ENCODE measurements around the gene ZNF197.

The ZNF197 gene

DNA sequence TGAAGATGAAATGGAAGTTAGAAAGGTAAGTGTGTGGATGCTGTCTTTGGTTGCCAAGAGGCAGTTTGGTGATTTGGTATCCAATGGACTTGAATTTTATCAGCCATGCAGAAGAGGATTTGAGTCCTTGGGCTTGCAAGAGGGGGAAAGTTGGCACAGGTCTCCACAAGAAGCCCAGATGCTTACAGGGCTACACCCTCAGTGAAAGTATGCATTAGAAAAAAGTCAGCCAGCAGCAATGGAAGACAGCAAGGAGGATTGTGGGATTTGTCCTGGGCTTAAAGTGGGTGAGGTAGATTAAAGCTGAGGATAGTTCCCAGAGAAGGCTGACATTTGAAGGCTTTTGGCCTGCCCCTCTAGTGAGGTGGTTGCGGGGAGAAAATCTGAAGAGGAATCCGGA lies 23.1 kb upstream of the ZNF197 start:
- TF ChIP-seq, protein P1, sequence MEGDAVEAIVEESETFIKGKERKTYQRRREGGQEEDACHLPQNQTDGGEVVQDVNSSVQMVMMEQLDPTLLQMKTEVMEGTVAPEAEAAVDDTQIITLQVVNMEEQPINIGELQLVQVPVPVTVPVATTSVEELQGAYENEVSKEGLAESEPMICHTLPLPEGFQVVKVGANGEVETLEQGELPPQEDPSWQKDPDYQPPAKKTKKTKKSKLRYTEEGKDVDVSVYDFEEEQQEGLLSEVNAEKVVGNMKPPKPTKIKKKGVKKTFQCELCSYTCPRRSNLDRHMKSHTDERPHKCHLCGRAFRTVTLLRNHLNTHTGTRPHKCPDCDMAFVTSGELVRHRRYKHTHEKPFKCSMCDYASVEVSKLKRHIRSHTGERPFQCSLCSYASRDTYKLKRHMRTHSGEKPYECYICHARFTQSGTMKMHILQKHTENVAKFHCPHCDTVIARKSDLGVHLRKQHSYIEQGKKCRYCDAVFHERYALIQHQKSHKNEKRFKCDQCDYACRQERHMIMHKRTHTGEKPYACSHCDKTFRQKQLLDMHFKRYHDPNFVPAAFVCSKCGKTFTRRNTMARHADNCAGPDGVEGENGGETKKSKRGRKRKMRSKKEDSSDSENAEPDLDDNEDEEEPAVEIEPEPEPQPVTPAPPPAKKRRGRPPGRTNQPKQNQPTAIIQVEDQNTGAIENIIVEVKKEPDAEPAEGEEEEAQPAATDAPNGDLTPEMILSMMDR (IDR thresholded peaks at IDR 0.05; ENCODE audit: control insufficient read depth, insufficient read depth, low read depth, low read length, missing control alignments) = no peak
- no peak for DNase-seq (ENCODE audit: low read depth)
- no peak overlapping the region for H3K4me3 ChIP-seq (ENCODE audit: control insufficient read depth, low read depth, low read length)

- TF ChIP-seq, protein P1 (IDR thresholded peaks at IDR 0.05; ENCODE audit: control insufficient read depth, insufficient read depth, low read depth, low read length, missing control alignments) = no peak
- H3K4me3 ChIP-seq (ENCODE audit: control insufficient read depth, low read depth, low read length) = no peak overlapping the region
- DNase-seq (ENCODE audit: low read depth) = no peak
These were observed 12.2 kb upstream of the ZNF197 start for GRCh38 chr3:44612678-44613077.

DNA sequence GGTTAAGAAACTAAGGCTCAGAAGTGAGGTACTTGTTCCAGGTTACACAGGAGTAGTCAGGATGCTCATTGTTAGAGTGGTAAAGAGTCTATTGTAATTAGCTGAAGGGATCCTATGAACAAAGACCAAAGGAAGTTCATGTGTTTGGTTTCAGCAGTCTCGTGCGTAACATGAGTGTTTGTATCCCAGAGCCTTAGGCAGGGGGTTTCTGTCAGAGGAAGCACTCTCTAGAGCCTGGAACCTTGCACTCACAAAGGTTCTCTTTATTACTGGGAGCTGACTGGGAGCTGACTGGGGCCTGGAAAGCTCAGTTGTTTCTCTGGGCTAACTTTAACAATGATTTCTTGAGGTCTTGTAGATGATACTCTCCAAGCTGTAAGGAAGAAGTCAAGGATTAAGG lies 3.9 kb downstream of the ZNF197 start:
- TF ChIP-seq, protein P1 (IDR thresholded peaks at IDR 0.05; ENCODE audit: control insufficient read depth, insufficient read depth, low read depth, low read length, missing control alignments) = no peak
- H3K4me3 ChIP-seq (ENCODE audit: control insufficient read depth, low read depth, low read length) = no peak overlapping the region
- no peak for DNase-seq (ENCODE audit: low read depth)

GRCh38 chr3:44632193-44632592 lies 7.4 kb downstream of the ZNF197 start:
- no peak for DNase-seq (ENCODE audit: low read depth)
- no peak overlapping the region for H3K4me3 ChIP-seq (ENCODE audit: control insufficient read depth, low read depth, low read length)
- TF ChIP-seq, protein P1 (IDR thresholded peaks at IDR 0.05; ENCODE audit: control insufficient read depth, insufficient read depth, low read depth, low read length, missing control alignments) = no peak

GRCh38 chr3:44642337-44642736 lies 17.5 kb downstream of the ZNF197 start:
- no peak for DNase-seq (ENCODE audit: low read depth)
- TF ChIP-seq, protein P1 (IDR thresholded peaks at IDR 0.05; ENCODE audit: control insufficient read depth, insufficient read depth, low read depth, low read length, missing control alignments) = no peak
- no peak overlapping the region for H3K4me3 ChIP-seq (ENCODE audit: control insufficient read depth, low read depth, low read length)

GRCh38 chr3:44643024-44643423 lies 18.2 kb downstream of the ZNF197 start:
- TF ChIP-seq, protein P1 (IDR thresholded peaks at IDR 0.05; ENCODE audit: control insufficient read depth, insufficient read depth, low read depth, low read length, missing control alignments) = no peak
- no peak for DNase-seq (ENCODE audit: low read depth)

GRCh38 chr3:44647771-44648170 lies 22.9 kb downstream of the ZNF197 start:
- no peak for DNase-seq (ENCODE audit: low read depth)
- no peak overlapping the region for H3K4me3 ChIP-seq (ENCODE audit: control insufficient read depth, low read depth, low read length)
- TF ChIP-seq, protein P1 (IDR thresholded peaks at IDR 0.05; ENCODE audit: control insufficient read depth, insufficient read depth, low read depth, low read length, missing control alignments) = no peak

More at GRCh38 chr3:44643024-44643423, 18.2 kb downstream of the ZNF197 start:
- no peak overlapping the region for H3K4me3 ChIP-seq (ENCODE audit: control insufficient read depth, low read depth, low read length)

Measured in AG09309 (cell line).